Measurements from ENCODE around the gene HLA-F.

The HLA-F gene

GRCh38 chr6:29763491-29764289, 40.5 kb downstream of the HLA-F start:
- DNase-seq (ENCODE audit: low spot score), result no peak

GRCh38 chr6:29764422-29765196, 41.4 kb downstream of the HLA-F start:
- DNase-seq (ENCODE audit: low spot score), result no peak

- no peak for DNase-seq (ENCODE audit: low spot score)
These were observed 46.1 kb downstream of the HLA-F start for GRCh38 chr6:29769336-29769735.

- no peak for DNase-seq (ENCODE audit: low spot score)
These were observed 47.1 kb downstream of the HLA-F start for GRCh38 chr6:29770306-29770705.

- no peak for DNase-seq (ENCODE audit: low spot score)
These were observed 53.5 kb downstream of the HLA-F start for GRCh38 chr6:29776684-29777083.
